GM10248 (cell line): ENCODE results near the gene LDB2.

Source experiments
- CTCF ChIA-PET: fragments of 300-600 bp; sonication (Branson Sonifier 250); formaldehyde crosslinking; extraction: SDS; loops from one replicate; lab custom pipeline; 2021; ENCODE audit warnings: antibody characterized with exemption; lab: Yijun Ruan, JAX
- POLR2A ChIA-PET: fragments of 350-650 bp; sonication (Branson Sonifier 250); formaldehyde crosslinking; extraction: SDS; loops from one replicate; lab custom pipeline; 2020; ENCODE audit warnings: antibody characterized with exemption; lab: Yijun Ruan, JAX
- DNase-seq: peaks from one replicate; pipeline ENCODE4 v3.0.0; 2012; ENCODE audit errors: extremely low spot score
- TF ChIP-seq, protein P1 (sequence below): IDR thresholded peaks from 2 replicates; pipeline ENCODE4 v1.5.1; 2012; ENCODE audit warnings: mild to moderate bottlenecking, low read depth; ENCODE audit errors: extremely low read depth, missing control alignments, control extremely low read depth

Gene LDB2

DNA sequence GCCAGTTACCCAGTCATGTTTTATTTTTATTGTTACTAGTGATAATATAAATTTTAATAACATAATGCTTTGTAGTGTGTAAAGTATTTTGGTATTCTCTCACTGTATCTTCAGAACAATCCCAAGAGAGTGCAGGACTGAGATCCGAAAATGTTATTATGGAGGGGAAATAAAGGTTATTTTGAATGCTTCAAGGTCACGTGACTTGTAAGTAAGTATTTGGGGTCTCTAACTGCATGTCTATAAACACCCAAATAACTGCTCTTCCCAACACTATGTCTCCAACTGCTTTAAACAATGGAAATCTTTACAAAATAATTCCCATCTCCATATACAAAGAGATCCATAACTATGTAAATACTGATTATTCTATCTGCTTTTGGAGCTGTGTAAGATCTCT, 302.2 kb downstream of the LDB2 start:
- POLR2A ChIA-PET, result no interaction called here
- TF ChIP-seq, protein P1, sequence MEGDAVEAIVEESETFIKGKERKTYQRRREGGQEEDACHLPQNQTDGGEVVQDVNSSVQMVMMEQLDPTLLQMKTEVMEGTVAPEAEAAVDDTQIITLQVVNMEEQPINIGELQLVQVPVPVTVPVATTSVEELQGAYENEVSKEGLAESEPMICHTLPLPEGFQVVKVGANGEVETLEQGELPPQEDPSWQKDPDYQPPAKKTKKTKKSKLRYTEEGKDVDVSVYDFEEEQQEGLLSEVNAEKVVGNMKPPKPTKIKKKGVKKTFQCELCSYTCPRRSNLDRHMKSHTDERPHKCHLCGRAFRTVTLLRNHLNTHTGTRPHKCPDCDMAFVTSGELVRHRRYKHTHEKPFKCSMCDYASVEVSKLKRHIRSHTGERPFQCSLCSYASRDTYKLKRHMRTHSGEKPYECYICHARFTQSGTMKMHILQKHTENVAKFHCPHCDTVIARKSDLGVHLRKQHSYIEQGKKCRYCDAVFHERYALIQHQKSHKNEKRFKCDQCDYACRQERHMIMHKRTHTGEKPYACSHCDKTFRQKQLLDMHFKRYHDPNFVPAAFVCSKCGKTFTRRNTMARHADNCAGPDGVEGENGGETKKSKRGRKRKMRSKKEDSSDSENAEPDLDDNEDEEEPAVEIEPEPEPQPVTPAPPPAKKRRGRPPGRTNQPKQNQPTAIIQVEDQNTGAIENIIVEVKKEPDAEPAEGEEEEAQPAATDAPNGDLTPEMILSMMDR, result no peak
- CTCF ChIA-PET, result interaction anchor here (0.9 kb wide), 2 partner anchors 9 to 33 kb away, joined by 3 read pairs; no protein-coding TSS in a partner anchor
- no peak for DNase-seq

DNA sequence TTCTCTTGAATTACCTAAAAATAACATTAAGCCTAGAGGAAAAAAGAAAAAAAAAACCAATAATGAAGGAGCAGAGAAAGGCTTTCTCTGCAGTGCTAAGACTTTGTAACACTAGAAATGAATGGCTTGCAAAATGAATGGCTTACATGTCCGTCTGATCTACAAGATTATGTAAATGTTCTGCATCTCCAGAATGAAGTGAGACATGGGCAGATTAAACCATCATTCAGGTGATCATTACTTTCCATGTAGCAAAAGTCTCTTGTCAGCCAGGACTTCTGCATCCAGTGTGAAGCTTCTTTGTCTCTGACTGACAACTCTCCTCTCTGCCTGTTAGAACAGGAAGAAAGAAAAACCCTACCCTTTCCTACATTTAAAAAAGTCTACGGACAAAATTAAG, 304.3 kb downstream of the LDB2 start:
- POLR2A ChIA-PET, result no interaction called here
- TF ChIP-seq, protein P1, result no peak
- DNase-seq, result no peak
- CTCF ChIA-PET, result interaction anchor here (1.4 kb wide), 1 partner anchor 11 kb away, joined by 4 read pairs; no protein-coding TSS in a partner anchor

- ChIA-PET POLR2A (no interaction called here), CTCF (no interaction called here)
- TF ChIP-seq, protein P1, result no peak
- no peak for DNase-seq
Observed at GRCh38 chr4:16593386-16593785, 305.1 kb downstream of the LDB2 start.

- no peak for DNase-seq
- TF ChIP-seq, protein P1, result no peak
- POLR2A ChIA-PET, result no interaction called here
- CTCF ChIA-PET, result no interaction called here
Observed at GRCh38 chr4:16591272-16591826, 307.1 kb downstream of the LDB2 start.

GRCh38 chr4:16590797-16591196, 307.6 kb downstream of the LDB2 start:
- CTCF ChIA-PET, result no interaction called here
- TF ChIP-seq, protein P1, result no peak
- POLR2A ChIA-PET, result no interaction called here
- no peak for DNase-seq

GRCh38 chr4:16588651-16589050, 309.8 kb downstream of the LDB2 start:
- POLR2A ChIA-PET, result no interaction called here
- TF ChIP-seq, protein P1, result no peak
- DNase-seq, result no peak
- CTCF ChIA-PET, result no interaction called here

DNA sequence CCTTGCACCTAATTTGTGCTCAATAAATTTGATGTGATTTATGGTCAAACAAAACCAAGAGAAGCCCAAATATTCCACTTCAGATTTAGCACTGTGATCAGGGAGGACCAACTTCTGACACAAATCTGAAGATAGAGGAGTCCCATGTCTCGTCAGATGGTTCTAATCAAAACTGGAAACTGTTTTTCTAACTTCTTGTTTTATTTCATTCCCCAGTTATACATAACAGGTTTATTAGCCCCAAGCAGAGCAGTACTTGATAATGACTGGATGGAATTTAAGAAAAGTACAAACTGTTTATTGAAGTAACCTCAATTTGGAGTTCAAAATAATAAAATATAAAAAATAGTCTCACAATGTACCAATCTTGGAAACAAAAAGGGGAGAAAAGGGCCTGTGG, 310.3 kb downstream of the LDB2 start:
- DNase-seq, result no peak
- TF ChIP-seq, protein P1, result no peak
- ChIA-PET POLR2A (no interaction called here), CTCF (interaction anchor here (1.0 kb wide), 1 partner anchor 12 kb away, joined by 4 read pairs; no protein-coding TSS in a partner anchor)
